SW 1271 (cell line): ENCODE data around the gene ADAD2.

Experiments
- DNase-seq, 2 experiments: peaks; one replicate each; lab custom pipeline; 2025; lab: John Stamatoyannopoulos, UW

The ADAD2 gene

GRCh38 chr16:84223456-84223855, 32.5 kb downstream of the ADAD2 start:
- peak; percentile 19 to 22 for DNase-seq

GRCh38 chr16:84224554-84224953, 33.6 kb downstream of the ADAD2 start:
- DNase-seq: no peak

- DNase-seq: no peak
These were observed 34.2 kb downstream of the ADAD2 start for GRCh38 chr16:84225126-84225525.

GRCh38 chr16:84225571-84225970, 34.6 kb downstream of the ADAD2 start:
- no peak for DNase-seq

GRCh38 chr16:84226026-84226425, 35.1 kb downstream of the ADAD2 start:
- no peak for DNase-seq

- DNase-seq: no peak
These were observed 36.6 kb downstream of the ADAD2 start for GRCh38 chr16:84227548-84227947.

GRCh38 chr16:84228256-84228838, 37.4 kb downstream of the ADAD2 start:
- peak; percentile 48 to 82 for DNase-seq

- no peak for DNase-seq
These were observed 38.5 kb downstream of the ADAD2 start for GRCh38 chr16:84229471-84229870.

GRCh38 chr16:84232060-84232459, 41.1 kb downstream of the ADAD2 start:
- no peak for DNase-seq

- DNase-seq: no peak
These were observed 42.0 kb downstream of the ADAD2 start for GRCh38 chr16:84232969-84233368.

GRCh38 chr16:84233748-84234147, 42.8 kb downstream of the ADAD2 start:
- no peak for DNase-seq

- no peak for DNase-seq
These were observed 43.6 kb downstream of the ADAD2 start for GRCh38 chr16:84234321-84235241.

GRCh38 chr16:84236671-84237070, 45.7 kb downstream of the ADAD2 start:
- DNase-seq: no peak

GRCh38 chr16:84237994-84238750, 47.2 kb downstream of the ADAD2 start:
- DNase-seq: no peak

GRCh38 chr16:84239141-84239769, 48.3 kb downstream of the ADAD2 start:
- DNase-seq: no peak

GRCh38 chr16:84239909-84240308, 49.0 kb downstream of the ADAD2 start, which contains the start of gene KCNG4:
KCNG4 (minus strand) TSS chr16:84240012; CDS start chr16:84237485, 2,527 bp downstream.
- no peak for DNase-seq

- DNase-seq: no peak
These were observed 49.5 kb downstream of the ADAD2 start for GRCh38 chr16:84240455-84240854.

- DNase-seq: no peak
These were observed 50.8 kb downstream of the ADAD2 start for GRCh38 chr16:84241778-84242177.

- no peak for DNase-seq
These were observed 51.9 kb downstream of the ADAD2 start for GRCh38 chr16:84242839-84243238.

- DNase-seq: no peak
These were observed 52.8 kb downstream of the ADAD2 start for GRCh38 chr16:84243732-84244131.

- DNase-seq: no peak
These were observed 53.8 kb downstream of the ADAD2 start for GRCh38 chr16:84244728-84245127.
